Endodermal cell (in vitro differentiated cells): Measurements from ENCODE around the gene BIRC7. TPM values are rescaled to one million over a fixed set of nuclear protein-coding genes. Genes with fewer than 3 reads are reported as not detected.
"Not testable (repeated sequence)": the region's sequence is repeated elsewhere in the genome, so short reads cannot be mapped to it uniquely, and the experiment has no call there.

Source experiments
- DNase-seq: peaks from one replicate; pipeline ENCODE4 v3.0.0-alpha.2; 2017
- H3K27ac ChIP-seq: 2 replicates; pipeline ENCODE4 v1.5.1; 2013; ENCODE audit warnings: mild to moderate bottlenecking, low read depth, low read length, moderate library complexity
- H3K27me3 ChIP-seq: 2 replicates; pipeline ENCODE4 v1.6.1; 2013; ENCODE audit warnings: mild to moderate bottlenecking, low read length, moderate library complexity; ENCODE audit not compliant: insufficient read depth, control insufficient read depth, poor library complexity, severe bottlenecking
- H3K36me3 ChIP-seq: 2 replicates; pipeline ENCODE4 v1.7.0; 2013; ENCODE audit warnings: mild to moderate bottlenecking, low read length, moderate library complexity; ENCODE audit not compliant: control insufficient read depth, insufficient read depth
- H3K4me1 ChIP-seq: one replicate; pipeline ENCODE4 v1.7.0; 2013; ENCODE audit warnings: low read length; ENCODE audit not compliant: control insufficient read depth, insufficient read depth
- H3K4me3 ChIP-seq: 2 replicates; pipeline ENCODE4 v1.5.1; 2013; ENCODE audit warnings: mild to moderate bottlenecking, low read length, moderate library complexity
- H3K9ac ChIP-seq: 2 replicates; pipeline ENCODE4 v1.6.1; 2013; ENCODE audit warnings: mild to moderate bottlenecking, low read length, moderate library complexity; ENCODE audit not compliant: poor library complexity, severe bottlenecking; ENCODE audit errors: extremely low read depth
- H3K9me3 ChIP-seq: 2 replicates; pipeline ENCODE4 v1.6.1; 2013; ENCODE audit warnings: mild to moderate bottlenecking, low read length, moderate library complexity; ENCODE audit not compliant: control insufficient read depth
- H3K27ac Mint-ChIP-seq: 2 replicates; pipeline ENCODE4 v1.8.0; 2020; ENCODE audit warnings: mixed read lengths
- H3K27me3 Mint-ChIP-seq: 2 replicates; pipeline ENCODE4 v1.8.0; 2021; ENCODE audit warnings: mild to moderate bottlenecking, mixed read lengths; ENCODE audit not compliant: insufficient read depth
- H3K36me3 Mint-ChIP-seq: 2 replicates; pipeline ENCODE4 v1.8.0; 2020; ENCODE audit warnings: low read depth, mixed read lengths
- H3K4me1 Mint-ChIP-seq: 2 replicates; pipeline ENCODE4 v1.8.0; 2020; ENCODE audit warnings: mixed read lengths
- H3K4me3 Mint-ChIP-seq: 2 replicates; pipeline ENCODE4 v1.8.0; 2020; ENCODE audit warnings: mild to moderate bottlenecking, moderate library complexity, mixed read lengths
- H3K9me3 Mint-ChIP-seq: 2 replicates; pipeline ENCODE4 v1.8.0; 2020; ENCODE audit warnings: mild to moderate bottlenecking, mixed read lengths
- WGBS, 2 experiments: methylation state at CpG; one replicate each; pipeline versions ENCODE4 v1.1.5 to v1.1.7; 2013; ENCODE audit warnings: missing lambda C conversion rate in 2 of 2, mixed read lengths in 1 of 2; ENCODE audit not compliant: insufficient coverage in 1 of 2, insufficient read length in 1 of 2; 5-methylcytosine and 5-hydroxymethylcytosine counted together
- total RNA-seq, 2 donors: library from RNA; stranded (reverse); fragmentation: NEBNext Ultra II Directional in 1 of 2; extraction: Animal tissue kit (Norgen Biotek cat#: 25700) in 1 of 2; gene quantifications; 2 replicates in 1 of 2; 3 replicates in 1 of 2; pipeline ENCODE4 v1.2.1, GENCODE V29; 2021
- TF ChIP-seq, protein P1 (sequence below): fragments of 200-600 bp; sonication (generic); conservative IDR thresholded peaks from 2 replicates; pipeline ENCODE4 v1.5.0; 2021; ENCODE audit warnings: antibody characterized with exemption, mild to moderate bottlenecking

The BIRC7 gene
- total RNA-seq, 2 donors from 2014 or later: not detected

DNA sequence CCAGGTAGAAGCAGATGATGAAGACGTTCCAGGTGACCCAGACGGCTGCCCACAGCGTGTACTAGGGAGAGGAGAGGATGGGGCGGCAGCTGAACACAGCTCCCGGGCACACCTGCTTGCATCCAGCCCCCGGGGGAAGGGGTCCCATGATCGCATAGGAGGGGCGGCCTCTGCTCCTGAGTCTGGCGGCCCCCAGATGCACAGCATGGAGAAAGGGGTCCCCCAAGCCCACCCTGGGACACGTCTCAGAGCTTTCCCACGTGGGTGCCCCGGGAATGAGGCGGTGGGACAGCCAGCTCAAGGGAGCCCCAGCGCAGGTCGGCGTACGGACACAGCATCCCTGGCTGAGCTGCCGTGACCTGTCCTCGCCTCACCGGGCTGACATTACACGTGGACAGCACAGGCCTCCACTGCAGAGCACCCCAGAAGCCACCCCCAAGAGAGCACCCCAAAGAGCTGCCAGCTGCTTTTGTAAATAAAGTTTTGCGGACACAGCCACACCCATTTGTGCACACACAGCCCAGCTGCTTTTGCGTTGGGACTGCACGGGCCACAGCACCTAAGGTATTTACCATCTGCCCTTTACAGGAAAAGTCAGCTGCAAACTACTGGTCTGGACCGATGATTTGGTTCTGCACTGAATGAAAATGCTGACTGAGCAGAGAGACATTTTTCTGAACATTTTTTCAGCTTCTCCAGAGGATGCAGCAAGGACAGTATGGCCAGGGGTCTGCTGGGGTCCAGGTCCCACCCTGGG, 13.3 kb downstream of the BIRC7 start:
- Histone ChIP-seq H3K36me3 (no peaks in the 10 kb centered on the region), H3K9me3 (no peaks in the 10 kb centered on the region), H3K9ac (no peak overlapping the region), H3K27me3 (peaks cover 23% of the 10 kb centered on the region), H3K27ac (no peak overlapping the region), H3K4me1 (no peaks in the 10 kb centered on the region), H3K4me3 (no peak overlapping the region)
- no peak overlapping the region for H3K4me3 Mint-ChIP-seq
- WGBS, 2 experiments: 91 to 94% methylated on average over 17 to 25 of the region's 25 CpGs
- no peak for DNase-seq
- no peaks in the 10 kb centered on the region for H3K36me3 Mint-ChIP-seq
- H3K27ac Mint-ChIP-seq: no peak overlapping the region
- H3K27me3 Mint-ChIP-seq: peaks cover 35% of the 10 kb centered on the region
- TF ChIP-seq, protein P1, sequence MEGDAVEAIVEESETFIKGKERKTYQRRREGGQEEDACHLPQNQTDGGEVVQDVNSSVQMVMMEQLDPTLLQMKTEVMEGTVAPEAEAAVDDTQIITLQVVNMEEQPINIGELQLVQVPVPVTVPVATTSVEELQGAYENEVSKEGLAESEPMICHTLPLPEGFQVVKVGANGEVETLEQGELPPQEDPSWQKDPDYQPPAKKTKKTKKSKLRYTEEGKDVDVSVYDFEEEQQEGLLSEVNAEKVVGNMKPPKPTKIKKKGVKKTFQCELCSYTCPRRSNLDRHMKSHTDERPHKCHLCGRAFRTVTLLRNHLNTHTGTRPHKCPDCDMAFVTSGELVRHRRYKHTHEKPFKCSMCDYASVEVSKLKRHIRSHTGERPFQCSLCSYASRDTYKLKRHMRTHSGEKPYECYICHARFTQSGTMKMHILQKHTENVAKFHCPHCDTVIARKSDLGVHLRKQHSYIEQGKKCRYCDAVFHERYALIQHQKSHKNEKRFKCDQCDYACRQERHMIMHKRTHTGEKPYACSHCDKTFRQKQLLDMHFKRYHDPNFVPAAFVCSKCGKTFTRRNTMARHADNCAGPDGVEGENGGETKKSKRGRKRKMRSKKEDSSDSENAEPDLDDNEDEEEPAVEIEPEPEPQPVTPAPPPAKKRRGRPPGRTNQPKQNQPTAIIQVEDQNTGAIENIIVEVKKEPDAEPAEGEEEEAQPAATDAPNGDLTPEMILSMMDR: no peak
- H3K9me3 Mint-ChIP-seq: peaks cover 8% of the 10 kb centered on the region
- H3K4me1 Mint-ChIP-seq: no peaks in the 10 kb centered on the region

DNA sequence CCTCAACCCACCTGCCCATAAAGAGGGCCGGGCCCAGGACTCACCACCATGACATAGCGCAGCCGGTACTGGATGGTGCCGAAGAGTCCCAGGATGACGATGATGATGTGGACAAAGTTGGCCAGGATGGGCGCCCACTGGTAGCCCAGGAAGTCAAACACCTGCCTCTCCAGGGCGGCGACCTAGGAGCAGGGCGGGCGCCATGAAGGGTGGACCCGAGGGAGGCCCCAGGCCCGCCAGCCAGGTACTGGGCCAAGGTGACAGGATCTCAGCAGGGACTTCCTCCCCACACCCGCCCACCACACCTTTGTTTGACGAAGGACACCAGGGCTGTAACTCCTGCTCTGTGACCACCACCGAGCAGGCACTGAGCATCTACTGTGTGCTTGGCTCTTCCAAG, 14.2 kb downstream of the BIRC7 start:
- H3K36me3 ChIP-seq: no peaks in the 10 kb centered on the region
- TF ChIP-seq, protein P1: no peak
- no peak overlapping the region for H3K27ac ChIP-seq
- H3K36me3 Mint-ChIP-seq: no peaks in the 10 kb centered on the region
- H3K27me3 Mint-ChIP-seq: peaks cover 38% of the 10 kb centered on the region
- peaks cover 8% of the 10 kb centered on the region for H3K9me3 Mint-ChIP-seq
- no peaks in the 10 kb centered on the region for H3K4me1 Mint-ChIP-seq
- H3K27me3 ChIP-seq: peaks cover 31% of the 10 kb centered on the region
- H3K9ac ChIP-seq: no peak overlapping the region
- DNase-seq: no peak
- H3K9me3 ChIP-seq: no peaks in the 10 kb centered on the region
- H3K4me3 ChIP-seq: no peak overlapping the region
- H3K4me1 ChIP-seq: peaks cover 2% of the 10 kb centered on the region
- 88 to 97% methylated on average over 12 to 15 of the region's 15 CpGs for WGBS, 2 experiments
- no peak overlapping the region for H3K4me3 Mint-ChIP-seq
- no peak overlapping the region for H3K27ac Mint-ChIP-seq

DNA sequence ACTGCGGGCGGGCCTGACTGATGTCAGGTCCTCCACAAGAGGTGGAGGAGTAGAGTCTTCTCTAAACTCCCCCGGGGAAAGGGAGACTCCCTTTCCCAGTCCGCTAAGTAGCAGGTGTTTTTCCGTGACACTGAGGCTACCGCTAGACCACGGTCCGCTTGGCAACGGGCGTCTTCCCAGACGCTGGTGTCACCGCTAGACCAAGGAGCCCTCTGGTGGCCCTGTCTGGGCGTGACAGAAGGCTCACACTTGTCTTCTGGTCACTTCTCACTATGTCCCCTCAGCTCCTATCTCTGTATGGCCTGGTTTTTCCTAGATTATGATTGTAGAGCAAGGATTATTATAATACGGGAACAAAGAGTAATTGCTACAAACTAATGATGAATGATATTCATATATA, 15.6 kb downstream of the BIRC7 start:
- H3K36me3 Mint-ChIP-seq, H3K9me3 Mint-ChIP-seq, H3K4me3 Mint-ChIP-seq, H3K27ac ChIP-seq, H3K27ac Mint-ChIP-seq, H3K4me1 Mint-ChIP-seq, H3K36me3 ChIP-seq, H3K9me3 ChIP-seq, DNase-seq, H3K9ac ChIP-seq, H3K4me3 ChIP-seq, H3K4me1 ChIP-seq: not testable (repeated sequence)
- TF ChIP-seq, protein P1: peak; percentile 63
- 40 to 56% methylated on average over 7 to 10 of the region's 14 CpGs for WGBS, 2 experiments
- H3K27me3 Mint-ChIP-seq: peaks cover 50% of the 10 kb centered on the region
- peaks cover 45% of the 10 kb centered on the region for H3K27me3 ChIP-seq
